ENCODE measurements around the gene GMEB2. TPM values are rescaled to one million over a fixed set of nuclear protein-coding genes. Genes with fewer than 3 reads are reported as not detected.

Gene GMEB2
- total RNA-seq, 1 experiment from 2014 or later: 14.3 TPM

GRCh38 chr20:63576311-63576710 lies 50.6 kb downstream of the GMEB2 start:
- no peaks in the 10 kb centered on the region for H3K27me3 ChIP-seq (ENCODE audit: insufficient read depth, low read length)
- H2BK5ac ChIP-seq (ENCODE audit: insufficient read length, low read length): no peak overlapping the region
- H2AK5ac ChIP-seq (ENCODE audit: insufficient read length, low read length): no peak overlapping the region
- H3K27ac ChIP-seq (ENCODE audit: insufficient read length, low read depth, low read length): no peak overlapping the region
- H3K9me3 ChIP-seq (ENCODE audit: control insufficient read depth, low read depth, low read length): no peaks in the 10 kb centered on the region
- no peak overlapping the region for H3K9ac ChIP-seq (ENCODE audit: extremely low read depth, insufficient read length, low read length)
- H3K27ac Mint-ChIP-seq: no peak overlapping the region
- no peak overlapping the region for H3K14ac ChIP-seq (ENCODE audit: insufficient read depth, low read length)
- no peaks in the 10 kb centered on the region for H3K4me1 ChIP-seq (ENCODE audit: insufficient read depth, low read length)
- H2BK15ac ChIP-seq (ENCODE audit: low read depth, low read length): no peak overlapping the region
- H3K27me3 Mint-ChIP-seq (ENCODE audit: low read depth): no peaks in the 10 kb centered on the region; the same call in none of the 2 replicates
- no peak overlapping the region for H3K4ac ChIP-seq (ENCODE audit: low read depth, low read length)
- H4K8ac ChIP-seq (replicated peaks; ENCODE audit: insufficient read length, low read depth, low read length): no peak overlapping the region
- H3K79me1 ChIP-seq (ENCODE audit: insufficient read depth, low read depth, low read length, poor library complexity, severe bottlenecking): no peaks in the 10 kb centered on the region
- H3K4me2 ChIP-seq (ENCODE audit: insufficient read depth, insufficient read length, low read length): no peak overlapping the region
- no peak overlapping the region for H2BK12ac ChIP-seq (ENCODE audit: insufficient read length, low read depth, low read length)
- H2BK120ac ChIP-seq (ENCODE audit: low read depth, low read length, poor library complexity, severe bottlenecking): no peak overlapping the region
- H3K9me3 Mint-ChIP-seq: no peaks in the 10 kb centered on the region
- H4K5ac ChIP-seq (ENCODE audit: insufficient read length, low read depth, low read length): no peak overlapping the region
- no peak overlapping the region for H3K4me3 Mint-ChIP-seq
- H3K23me2 ChIP-seq (ENCODE audit: insufficient read length, low read depth, low read length, poor library complexity, severe bottlenecking): peaks cover 4% of the 10 kb centered on the region
- no peak overlapping the region for H2BK20ac ChIP-seq (ENCODE audit: low read depth, low read length, poor library complexity, severe bottlenecking)
- no peak overlapping the region for H3K18ac ChIP-seq (ENCODE audit: insufficient read length, low read depth, low read length)
- no peak overlapping the region for H3T11ph ChIP-seq (ENCODE audit: low read length)
- H4K20me1 ChIP-seq (ENCODE audit: control insufficient read depth, insufficient read depth, insufficient read length): no peaks in the 10 kb centered on the region
- no peak overlapping the region for H4K91ac ChIP-seq (ENCODE audit: insufficient read length, low read depth, low read length)
- no peak overlapping the region for H3K23ac ChIP-seq (ENCODE audit: insufficient read length, low read depth, low read length)
- H2AFZ ChIP-seq (ENCODE audit: low read length): no peak overlapping the region
- H3K36me3 Mint-ChIP-seq (ENCODE audit: insufficient read depth in 1 of 3, low read depth in 3 of 3): no peaks in the 10 kb centered on the region
- DNase-seq: no peak
- no peak overlapping the region for H3K56ac ChIP-seq (ENCODE audit: insufficient read length, low read depth, low read length)
- TF ChIP-seq CTCF (conservative IDR thresholded peaks at IDR 0.05): no peak
- H3K4me1 Mint-ChIP-seq: peaks cover 4 to 13% of the 10 kb centered on the region in 2 experiments; a peak in 3 of 4 replicates
- no peaks in the 10 kb centered on the region for H3K79me2 ChIP-seq (ENCODE audit: insufficient read depth, low read length)
- WGBS (ENCODE audit: extremely low coverage, insufficient read length, low lambda C conversion rate): no CpG with 5 or more reads among the region's 7 CpGs
